Pancreas (tissue), 10 donors: ENCODE data around the gene CYP27B1. TPM values are rescaled to one million over a fixed set of nuclear protein-coding genes. Genes with fewer than 3 reads are reported as not detected.

ENCODE experiments used
- ATAC-seq, 4 donors: fragments of 200-7000 bp; cut with Tn5 transposase; one replicate each; pipeline versions ENCODE4 v1.8.0 to v1.9.1; 2020; ENCODE audit warnings: mild to moderate bottlenecking in 4 of 4, moderate library complexity in 4 of 4
- DNase-seq, 6 donors: peaks; one replicate each; pipeline ENCODE4 v3.0.0-alpha.2; 2020
- FAIRE-seq: peaks from 2 replicates; lab custom pipeline; 2012; peaks lifted over from hg19 to GRCh38; lab: Jason Lieb, UNC
- H3K27ac ChIP-seq, 4 donors: fragments of 200-600 bp; sonication (generic); 1 replicate in 3 of 4; 2 replicates in 1 of 4; pipeline versions ENCODE4 v1.5.0 to v1.8.0; 2020
- H3K27me3 ChIP-seq, 4 donors: fragments of 200-600 bp; one replicate each; pipeline ENCODE4 v1.8.0; 2021
- H3K36me3 ChIP-seq, 3 donors: fragments of 200-600 bp; sonication (generic) in 1 of 3; one replicate each; pipeline versions ENCODE4 v1.5.0 to v1.8.0; 2020 to 2021
- H3K4me1 ChIP-seq, 3 donors: fragments of 200-600 bp; one replicate each; pipeline ENCODE4 v1.8.0; 2021
- H3K4me3 ChIP-seq, 4 donors: fragments of 200-600 bp; sonication (generic) in 2 of 4; one replicate each; pipeline versions ENCODE4 v1.5.0 to v1.8.0; 2020 to 2021
- H3K9me3 ChIP-seq, 4 donors: fragments of 200-600 bp; one replicate each; pipeline ENCODE4 v1.8.0; 2021
- WGBS, 2 donors: extraction: QIAGEN DNeasy Blood & Tissue Kit; methylation state at CpG; one replicate each; pipeline ENCODE4 v1.1.7; 2013; 5-methylcytosine and 5-hydroxymethylcytosine counted together
- intact Hi-C, 3 donors: fragments of 100-400 bp; cut with DNase I; formaldehyde crosslinking; loops; one replicate each; pipeline versions ENCODE4 v1.11.1 to v1.14.2; 2022
- polyA plus RNA-seq, 2 donors: library from polyadenylated mRNA; stranded (reverse); fragments of 200-250 nt; gene quantifications; one replicate each; pipeline ENCODE4 v1.2.3, GENCODE V29; 2013
- total RNA-seq, 6 donors: library from RNA; stranded (reverse); fragmentation: NEBNext Ultra II Directional in 4 of 6; extraction: Animal tissue kit (Norgen Biotek cat#: 25700) in 4 of 6; gene quantifications; one replicate each; pipeline versions ENCODE4 v1.2.1 to v1.2.4, GENCODE V29; 2021 to 2023
- TF ChIP-seq, protein P1 (sequence below), 4 donors: fragments of 200-600 bp; sonication (generic) in 3 of 4; IDR thresholded peaks; one replicate each; pipeline versions ENCODE4 v1.5.0 to v1.8.0; 2021; ENCODE audit warnings: antibody characterized with exemption in 4 of 4
- donor health status: healthy with polysubstance abuse.
- donor health status: DM: no; HTN: no; CAD: no; lungs with moderate emphysema.
- donor health status: DM: no; HTN: no; CAD: no.
- donor health status: control.
- donor health status: control.
- donor health status: Bipolar disorder and iron deficiency.
- donor health status: DM: yes; HTN: yes; CAD: no.
- donor health status: DM: no; HTN: no; CAD: no.
- donor health status: DM: no; HTN: no; CAD: no.
- donor health status: DM: yes; HTN: yes; CAD: no.

The CYP27B1 gene
- total and polyA plus RNA-seq, 8 donors: 1.6 to 5.8 (median 3.5) TPM

DNA sequence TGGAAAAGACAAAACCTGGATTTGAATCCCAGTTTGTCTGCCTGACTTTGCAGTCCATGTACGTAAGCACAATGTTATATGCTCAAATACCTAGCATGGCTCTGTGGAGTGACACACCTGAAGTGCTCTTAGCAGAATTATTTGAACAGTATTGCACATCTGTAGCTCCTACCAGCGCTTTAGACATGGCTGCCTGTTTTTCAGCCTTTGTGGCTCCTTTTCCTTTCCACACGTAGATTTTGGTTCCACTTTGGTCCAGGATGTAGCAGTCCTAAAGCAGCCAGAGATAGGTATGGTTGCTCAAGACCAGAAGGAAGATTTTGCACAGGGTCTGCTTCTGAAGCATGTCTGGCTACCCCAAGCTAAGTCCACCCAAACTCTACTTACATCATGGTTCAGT lies 42.5 kb upstream of the CYP27B1 start:
- Histone ChIP-seq H3K27ac (no peak overlapping the region), H3K4me1 (no peaks in the 10 kb centered on the region), H3K27me3 (no peaks in the 10 kb centered on the region), H3K36me3 (peaks cover 0 to 52% (median 9%) of the 10 kb centered on the region in 3 donors), H3K4me3 (no peak overlapping the region), H3K9me3 (no peaks in the 10 kb centered on the region)
- TF ChIP-seq, protein P1, sequence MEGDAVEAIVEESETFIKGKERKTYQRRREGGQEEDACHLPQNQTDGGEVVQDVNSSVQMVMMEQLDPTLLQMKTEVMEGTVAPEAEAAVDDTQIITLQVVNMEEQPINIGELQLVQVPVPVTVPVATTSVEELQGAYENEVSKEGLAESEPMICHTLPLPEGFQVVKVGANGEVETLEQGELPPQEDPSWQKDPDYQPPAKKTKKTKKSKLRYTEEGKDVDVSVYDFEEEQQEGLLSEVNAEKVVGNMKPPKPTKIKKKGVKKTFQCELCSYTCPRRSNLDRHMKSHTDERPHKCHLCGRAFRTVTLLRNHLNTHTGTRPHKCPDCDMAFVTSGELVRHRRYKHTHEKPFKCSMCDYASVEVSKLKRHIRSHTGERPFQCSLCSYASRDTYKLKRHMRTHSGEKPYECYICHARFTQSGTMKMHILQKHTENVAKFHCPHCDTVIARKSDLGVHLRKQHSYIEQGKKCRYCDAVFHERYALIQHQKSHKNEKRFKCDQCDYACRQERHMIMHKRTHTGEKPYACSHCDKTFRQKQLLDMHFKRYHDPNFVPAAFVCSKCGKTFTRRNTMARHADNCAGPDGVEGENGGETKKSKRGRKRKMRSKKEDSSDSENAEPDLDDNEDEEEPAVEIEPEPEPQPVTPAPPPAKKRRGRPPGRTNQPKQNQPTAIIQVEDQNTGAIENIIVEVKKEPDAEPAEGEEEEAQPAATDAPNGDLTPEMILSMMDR (IDR thresholded peaks at IDR 0.05): no peak
- ATAC-seq (no peak), FAIRE-seq (no peak), DNase-seq (no peak)
- 83 to 88% methylated on average over 3 of the region's 3 CpGs for WGBS, 2 donors
- intact Hi-C loops: loop anchor here in 1 of 3 donors (10.0 kb wide), 1 partner anchor 95 kb away; no protein-coding TSS in a partner anchor

DNA sequence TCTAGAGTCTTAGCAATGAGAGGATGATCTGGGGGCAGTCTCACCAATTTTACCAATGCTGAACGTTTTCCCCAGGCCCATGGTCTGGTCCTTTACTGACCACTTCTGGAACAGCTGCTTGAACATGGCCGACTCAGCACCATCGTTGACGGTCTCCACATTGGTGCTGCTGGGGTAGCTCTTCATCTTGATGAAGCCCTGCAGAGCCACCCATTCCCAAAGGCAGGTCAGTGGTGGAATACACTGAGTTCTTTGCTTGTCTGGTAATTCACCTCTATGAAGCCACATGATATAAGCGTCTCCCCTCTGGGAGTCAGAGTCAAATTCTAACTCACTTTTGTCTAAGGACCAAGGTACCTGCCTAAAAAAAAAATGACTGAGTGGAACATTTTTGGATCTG lies 41.5 kb upstream of the CYP27B1 start:
- no peak for DNase-seq
- Histone ChIP-seq H3K27ac (no peak overlapping the region), H3K4me1 (no peaks in the 10 kb centered on the region), H3K9me3 (no peaks in the 10 kb centered on the region), H3K27me3 (no peaks in the 10 kb centered on the region), H3K4me3 (no peak overlapping the region), H3K36me3 (peaks cover 0 to 52% (median 9%) of the 10 kb centered on the region in 3 donors)
- no peak for FAIRE-seq
- ATAC-seq: no peak
- intact Hi-C loops: loop anchor here in 1 of 3 donors (10.0 kb wide), 1 partner anchor 96 kb away; no protein-coding TSS in a partner anchor
- 78 to 85% methylated on average over 5 of the region's 5 CpGs for WGBS, 2 donors
- TF ChIP-seq, protein P1 (IDR thresholded peaks at IDR 0.05): no peak

DNA sequence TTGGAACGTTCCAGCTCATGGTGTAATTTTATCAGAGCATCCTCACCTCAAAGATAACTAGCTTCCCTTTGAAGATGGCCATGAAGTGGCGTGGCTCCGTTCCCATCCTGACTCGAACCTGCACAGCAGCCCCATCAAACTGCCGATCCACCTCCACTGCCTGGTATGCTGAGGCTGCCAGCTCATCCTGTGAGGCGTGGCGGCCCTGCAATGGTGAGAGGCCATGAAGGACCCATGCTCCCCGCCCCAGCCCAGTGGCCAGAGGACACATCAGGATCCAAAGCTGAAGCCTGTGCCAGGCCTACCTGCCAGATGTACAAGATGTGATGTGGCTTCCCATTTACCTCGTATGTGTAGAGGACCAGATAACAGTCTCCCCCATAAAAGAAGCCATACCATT lies 40.4 kb upstream of the CYP27B1 start:
- H3K9me3 ChIP-seq: no peaks in the 10 kb centered on the region
- FAIRE-seq (no peak), ATAC-seq (no peak), DNase-seq (no peak)
- no peak overlapping the region for H3K4me3 ChIP-seq
- TF ChIP-seq, protein P1 (IDR thresholded peaks at IDR 0.05): no peak
- intact Hi-C loops: loop anchor here in 1 of 3 donors (10.0 kb wide), 1 partner anchor 98 kb away; no protein-coding TSS in a partner anchor
- H3K27ac ChIP-seq: no peak overlapping the region
- no peaks in the 10 kb centered on the region for H3K27me3 ChIP-seq
- no peaks in the 10 kb centered on the region for H3K4me1 ChIP-seq
- peaks cover 0 to 60% (median 9%) of the 10 kb centered on the region in 3 donors for H3K36me3 ChIP-seq
- 86 to 90% methylated on average over 9 of the region's 9 CpGs for WGBS, 2 donors

DNA sequence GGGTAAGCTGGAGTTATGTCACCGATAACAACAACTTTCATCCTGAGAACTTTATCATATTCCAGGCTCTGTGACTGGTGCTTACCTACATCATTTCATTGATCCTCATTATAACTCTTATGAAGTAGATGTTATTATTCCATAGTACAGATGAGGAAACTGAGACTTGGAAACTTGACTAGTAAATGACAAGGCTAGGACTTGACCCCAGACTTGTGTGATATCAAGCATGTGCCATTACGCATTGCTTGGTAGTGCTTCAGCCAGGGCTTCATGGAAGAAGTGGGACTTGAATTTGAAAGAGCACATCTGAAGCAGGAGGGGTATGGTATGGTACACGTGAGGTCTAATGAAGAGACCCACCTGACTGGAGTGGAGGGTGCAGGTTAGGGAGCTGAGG lies 39.8 kb upstream of the CYP27B1 start:
- TF ChIP-seq, protein P1 (IDR thresholded peaks at IDR 0.05): no peak
- DNase-seq: no peak
- Histone ChIP-seq H3K36me3 (peaks cover 0 to 65% (median 9%) of the 10 kb centered on the region in 3 donors), H3K4me3 (no peak overlapping the region), H3K9me3 (no peaks in the 10 kb centered on the region), H3K27me3 (no peaks in the 10 kb centered on the region), H3K4me1 (no peaks in the 10 kb centered on the region), H3K27ac (no peak overlapping the region)
- FAIRE-seq: no peak
- no peak for ATAC-seq
- intact Hi-C loops: loop anchor here in 1 of 3 donors (10.0 kb wide), 1 partner anchor 98 kb away; no protein-coding TSS in a partner anchor
- 96% methylated on average over 3 of the region's 3 CpGs for WGBS, 2 donors

DNA sequence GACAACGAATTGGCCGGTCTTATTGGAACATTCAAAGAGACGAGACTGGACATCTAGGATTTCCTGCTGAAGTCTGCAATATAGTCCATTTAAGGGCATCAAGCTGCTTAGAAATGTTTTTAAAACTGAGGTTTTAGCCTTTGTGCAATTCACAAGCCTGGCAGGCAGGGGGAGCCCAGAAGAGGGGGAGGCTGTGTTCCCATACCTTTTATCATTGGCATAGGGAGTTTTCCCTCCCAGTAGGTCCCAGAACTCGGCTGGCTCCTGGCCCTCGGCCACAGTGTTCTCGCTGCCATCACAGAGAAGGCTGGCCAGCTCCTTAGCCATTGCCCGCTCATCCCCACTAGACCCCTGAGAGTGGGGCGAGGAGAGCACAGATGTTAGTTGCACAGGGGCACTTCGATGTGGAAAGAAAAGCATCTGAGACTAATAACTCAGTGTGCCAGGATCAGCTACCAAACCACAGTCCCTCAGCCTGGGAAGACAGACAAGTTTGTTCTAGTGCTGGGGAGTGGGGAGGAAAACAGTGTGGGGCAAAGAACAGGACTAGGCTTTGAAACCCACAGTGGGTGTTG lies 36.5 kb upstream of the CYP27B1 start:
- Histone ChIP-seq H3K9me3 (no peaks in the 10 kb centered on the region), H3K4me3 (no peak overlapping the region), H3K27me3 (no peaks in the 10 kb centered on the region), H3K36me3 (peaks cover 0 to 59% (median 5%) of the 10 kb centered on the region in 3 donors), H3K4me1 (no peaks in the 10 kb centered on the region), H3K27ac (no peak overlapping the region)
- no peak for FAIRE-seq
- intact Hi-C loops: loop anchor here in 1 of 3 donors (10.0 kb wide), 1 partner anchor 101 kb away; no protein-coding TSS in a partner anchor
- 39 to 42% methylated on average over 9 of the region's 9 CpGs for WGBS, 2 donors
- peak; percentile 37 to 78 (median 57) for DNase-seq
- peak; percentile 60 to 98 (median 92) for ATAC-seq
- TF ChIP-seq, protein P1 (IDR thresholded peaks at IDR 0.05): peak; percentile 43 to 59 (median 54)
